Activated T-cell treated with anti-CD3 and anti-CD28 coated beads for 48 hours (primary cell): ENCODE data around the gene DCAF11.

Experiments
- DNase-seq: peaks from one replicate; pipeline ENCODE4 v3.0.0-alpha.2; 2020; ENCODE audit warnings: low read depth

DCAF11 gene

DNA sequence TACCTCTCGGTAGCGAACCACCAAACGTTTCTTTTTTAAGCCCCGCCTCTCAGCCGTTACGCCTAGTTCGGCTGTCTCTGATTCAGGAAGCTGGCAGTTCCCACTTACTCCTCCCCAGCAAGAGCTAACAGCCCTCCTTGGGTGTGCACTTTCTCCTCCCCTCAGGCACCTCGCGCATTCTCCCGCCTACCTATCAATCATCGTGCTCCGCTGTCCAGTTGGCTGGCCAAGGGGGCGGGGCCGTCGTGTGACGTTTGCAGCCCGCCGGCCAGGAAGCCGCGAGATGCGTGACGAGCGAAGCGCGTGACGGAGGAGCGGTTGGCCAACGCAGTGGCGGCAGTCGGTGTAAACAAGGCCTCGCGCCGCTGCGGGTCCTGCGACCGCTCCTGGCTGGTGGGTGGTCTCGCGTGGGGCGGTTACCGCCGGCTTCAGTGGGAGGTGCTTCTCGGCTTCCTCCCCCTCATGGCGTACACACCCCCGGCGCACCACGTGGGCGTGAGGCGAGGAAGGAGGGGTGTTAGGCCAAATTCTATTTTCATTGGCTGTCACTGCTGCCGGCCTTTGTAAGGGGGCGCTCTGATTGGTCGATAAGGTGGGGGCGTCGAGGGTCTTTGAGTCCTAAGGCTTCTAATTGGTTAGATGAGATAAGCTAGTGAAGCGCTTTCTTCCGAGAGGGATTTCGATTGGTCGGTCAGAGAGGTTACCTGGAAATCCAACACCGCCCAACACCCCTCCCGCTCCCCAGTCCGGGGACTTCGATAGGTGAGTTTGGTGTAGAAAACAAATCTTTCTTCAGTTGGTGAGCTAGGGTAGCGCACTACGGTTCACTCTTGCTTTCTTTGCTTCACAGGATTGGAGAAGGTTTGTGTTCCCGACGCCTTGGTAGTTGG lies at the start of gene DCAF11, which contains the start of gene NRL:
Gene DCAF11 (plus strand): TSS at position 246 of the 890 bp plus-strand sequence. CDS start 818 bp downstream, outside the sequence.
Gene NRL (minus strand): TSS at position 418 of the 890 bp plus-strand sequence. CDS start 32,101 bp downstream, outside the sequence.
- DNase-seq: peak; percentile 97

- DNase-seq: no peak
Measured at GRCh38 chr14:24064856-24065255, 49.7 kb upstream of the DCAF11 start.

DNA sequence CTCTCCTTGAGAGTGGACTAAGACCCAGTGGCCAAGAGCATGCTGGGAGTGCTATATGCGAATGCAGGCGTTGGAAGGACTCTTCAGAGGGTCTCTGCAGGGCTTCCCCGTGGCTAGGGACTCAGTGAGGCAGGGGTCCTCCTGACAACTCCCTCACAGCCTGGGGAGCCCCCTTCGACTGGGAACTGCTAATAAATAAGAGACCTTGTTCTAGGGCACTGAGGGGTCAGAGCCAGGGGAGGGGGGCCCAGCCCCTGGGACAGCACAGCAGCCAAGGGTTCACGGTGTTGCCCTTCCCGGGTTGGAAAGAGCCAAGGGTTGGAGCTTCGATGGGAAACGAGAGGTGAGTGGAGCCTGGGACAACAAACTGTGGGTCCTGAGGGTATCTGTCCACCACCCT lies 49.2 kb upstream of the DCAF11 start:
- no peak for DNase-seq

GRCh38 chr14:24066496-24067132 lies 48.0 kb upstream of the DCAF11 start:
- no peak for DNase-seq

DNA sequence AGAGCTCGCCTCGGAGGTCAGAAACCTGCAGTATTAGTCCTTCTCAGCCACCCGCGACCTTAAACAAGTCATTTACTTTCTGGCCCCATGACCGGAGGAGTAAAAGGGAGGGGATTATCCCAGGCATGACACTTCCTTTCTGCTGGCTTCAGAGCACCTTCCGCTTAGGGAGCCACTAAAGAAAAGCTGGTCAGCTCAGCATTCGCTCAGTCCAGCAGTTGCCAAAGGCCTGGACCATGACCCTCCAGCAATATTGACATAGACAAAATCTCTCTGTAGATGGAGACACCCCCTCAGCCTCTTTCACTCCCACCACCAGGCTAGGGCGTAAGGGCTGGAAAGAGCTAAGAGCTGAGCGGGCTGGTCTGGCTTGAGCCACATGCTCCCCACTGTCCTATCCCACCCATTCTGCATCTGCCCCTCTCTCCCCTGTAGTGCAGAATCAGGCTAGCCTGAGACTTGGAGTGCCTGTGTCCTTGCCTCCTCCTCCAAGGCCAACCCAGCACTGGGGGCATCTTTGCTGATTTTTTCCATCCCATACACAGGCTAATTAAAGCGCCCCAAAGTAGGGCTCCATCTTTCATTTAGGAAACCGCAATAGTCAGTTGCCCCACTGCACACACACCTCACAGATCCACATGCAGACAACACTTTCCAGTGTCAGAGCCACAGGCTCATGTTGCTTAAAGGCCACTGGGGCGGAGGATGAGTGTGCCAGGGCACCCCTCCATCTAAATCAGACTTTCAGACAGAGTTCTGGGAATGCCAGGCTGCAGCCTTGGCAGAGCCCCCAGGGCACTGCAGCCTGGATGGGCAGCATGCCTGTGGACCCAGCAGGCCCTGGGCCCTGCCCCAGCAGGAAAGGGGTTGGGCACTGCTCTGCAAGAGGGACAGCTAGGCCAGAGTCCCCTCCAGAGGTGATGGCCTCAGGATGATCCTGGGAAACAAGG lies 47.2 kb upstream of the DCAF11 start:
- no peak for DNase-seq

- no peak for DNase-seq
Measured at GRCh38 chr14:24068711-24069410, 45.7 kb upstream of the DCAF11 start.

GRCh38 chr14:24069411-24069735 lies 45.2 kb upstream of the DCAF11 start:
- no peak for DNase-seq

GRCh38 chr14:24070285-24071143 lies 44.1 kb upstream of the DCAF11 start:
- DNase-seq: no peak

GRCh38 chr14:24071144-24071697 lies 43.4 kb upstream of the DCAF11 start, which contains the start of gene CPNE6:
TSS of gene CPNE6 (plus strand) at chr14:24071562. CDS start at chr14:24072937, 1,375 bp downstream.
- peak; percentile 56 for DNase-seq

GRCh38 chr14:24071836-24072430 lies 42.6 kb upstream of the DCAF11 start:
- DNase-seq: no peak

DNA sequence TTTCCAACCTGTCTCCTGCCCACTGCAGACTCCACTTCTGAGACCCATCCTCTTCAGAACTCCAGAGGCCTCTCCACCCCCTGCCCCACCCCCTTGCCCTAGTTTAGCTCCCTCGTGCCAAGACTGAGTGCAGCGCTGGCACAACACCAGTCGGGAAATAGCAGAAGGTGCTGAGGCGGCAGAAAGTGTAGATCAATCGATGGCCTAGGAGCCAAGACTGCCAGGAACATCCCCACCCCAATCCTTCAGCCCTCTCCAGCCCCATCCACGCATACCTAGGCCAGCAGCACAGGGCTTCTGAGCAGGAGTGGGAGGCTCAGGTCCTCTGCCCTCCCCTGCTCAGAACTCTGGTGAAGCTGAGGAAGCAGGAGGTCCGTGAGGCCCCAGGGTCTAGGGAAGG lies 42.1 kb upstream of the DCAF11 start:
- no peak for DNase-seq

DNA sequence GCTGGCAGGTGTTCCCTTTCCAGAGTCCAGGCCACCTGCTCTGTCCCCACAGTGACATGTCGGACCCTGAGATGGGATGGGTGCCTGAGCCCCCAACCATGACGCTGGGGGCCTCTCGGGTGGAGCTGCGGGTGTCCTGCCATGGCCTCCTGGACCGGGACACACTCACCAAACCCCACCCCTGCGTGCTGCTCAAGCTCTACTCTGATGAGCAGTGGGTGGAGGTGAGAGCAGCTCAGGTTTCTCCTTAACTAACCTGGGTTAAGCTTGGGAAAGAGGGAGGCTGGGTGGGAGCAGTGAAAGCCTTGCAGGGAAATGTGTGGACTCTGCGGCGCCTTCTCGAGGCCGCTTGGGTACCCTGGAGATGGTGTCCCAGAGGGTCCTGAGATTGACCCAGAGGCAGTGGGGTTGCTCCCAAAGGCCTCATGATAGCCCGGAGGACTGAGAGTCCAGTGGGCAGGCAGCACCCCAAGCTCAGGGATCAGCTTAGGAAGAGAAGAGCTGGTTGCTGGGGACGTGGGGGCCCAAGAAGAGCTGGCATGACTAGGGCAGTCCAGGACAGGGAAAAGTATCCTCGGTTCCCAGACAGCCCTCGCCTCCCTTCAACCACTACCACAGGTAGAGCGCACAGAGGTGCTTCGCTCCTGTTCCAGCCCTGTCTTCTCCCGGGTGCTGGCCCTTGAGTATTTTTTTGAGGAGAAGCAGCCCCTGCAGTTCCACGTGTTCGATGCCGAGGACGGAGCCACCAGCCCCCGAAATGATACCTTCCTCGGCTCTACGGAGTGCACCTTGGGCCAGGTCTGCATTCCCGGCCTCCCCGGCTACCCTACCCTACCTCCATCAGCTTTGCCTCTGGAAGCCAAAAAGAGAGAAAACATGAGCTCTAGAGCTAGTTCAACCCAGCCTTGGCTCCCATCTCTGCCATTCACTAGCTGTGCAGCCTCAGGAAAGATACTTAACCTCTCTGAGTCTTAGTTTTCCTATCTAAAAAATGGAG lies 41.4 kb upstream of the DCAF11 start:
- DNase-seq: no peak

- no peak for DNase-seq
Measured at GRCh38 chr14:24074625-24075484, 39.7 kb upstream of the DCAF11 start.

- DNase-seq: no peak
Measured at GRCh38 chr14:24075485-24076301, 38.9 kb upstream of the DCAF11 start.

GRCh38 chr14:24076302-24076601 lies 38.3 kb upstream of the DCAF11 start:
- DNase-seq: no peak

DNA sequence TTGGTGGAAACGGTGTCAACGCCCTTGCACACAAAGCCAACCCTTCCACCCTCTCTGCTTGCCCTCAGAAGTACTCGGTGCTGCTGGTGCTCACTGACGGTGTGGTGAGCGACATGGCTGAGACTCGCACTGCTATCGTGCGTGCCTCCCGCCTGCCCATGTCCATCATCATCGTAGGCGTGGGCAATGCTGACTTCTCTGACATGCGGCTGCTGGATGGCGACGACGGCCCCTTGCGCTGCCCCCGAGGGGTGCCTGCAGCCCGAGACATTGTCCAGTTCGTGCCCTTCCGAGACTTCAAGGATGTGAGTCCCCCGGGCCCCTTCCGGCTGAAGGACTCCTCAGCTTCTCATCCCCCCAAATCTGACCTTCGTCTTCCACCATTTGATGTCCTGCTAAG lies 37.5 kb upstream of the DCAF11 start:
- no peak for DNase-seq

DNA sequence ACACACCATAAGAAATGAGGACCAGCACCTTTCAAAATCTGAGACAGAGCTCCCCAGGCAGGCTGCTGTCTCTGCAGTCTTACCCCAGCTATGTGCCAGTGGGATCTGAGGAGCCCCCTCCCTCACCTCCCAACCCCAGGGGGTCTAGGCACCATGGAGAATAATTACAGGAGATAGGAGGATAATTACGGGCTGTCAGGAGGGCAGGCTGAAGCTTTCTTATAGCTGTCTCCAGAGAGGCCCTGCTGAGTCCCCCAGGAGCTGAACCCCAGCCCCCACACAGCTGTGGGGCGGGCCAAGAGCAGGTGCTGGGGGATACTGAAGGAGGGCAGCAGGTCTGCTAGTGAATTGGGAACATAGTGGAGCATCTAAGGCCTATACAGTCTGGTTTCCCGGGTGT lies 36.4 kb upstream of the DCAF11 start:
- no peak for DNase-seq
